GM23248 (cell line): ENCODE results near the gene SMARCE1.

Source experiments
- EZH2 ChIP-seq: fragments of 200-600 bp; sonication (generic); IDR thresholded peaks from 2 replicates; pipeline ENCODE4 v1.6.1; 2018; ENCODE audit warnings: antibody characterized with exemption, mild to moderate bottlenecking; ENCODE audit not compliant: insufficient read depth, poor library complexity, severe bottlenecking
- EZH2phosphoT487 ChIP-seq: fragments of 200-600 bp; sonication (generic); IDR thresholded peaks from 2 replicates; pipeline ENCODE4 v1.6.1; 2018; ENCODE audit warnings: antibody characterized with exemption, moderate library complexity, mild to moderate bottlenecking, low read depth; ENCODE audit not compliant: insufficient read depth

- TF ChIP-seq EZH2 = no peak
- no peak for TF ChIP-seq EZH2phosphoT487
Measured at GRCh38 chr17:40647624-40648383, at the start of gene SMARCE1.
